ENCODE data around the gene RTN4RL1. TPM values are rescaled to one million over a fixed set of nuclear protein-coding genes. Genes with fewer than 3 reads are reported as not detected.

RTN4RL1 gene
- polyA plus RNA-seq, 1 donor: 1.00 TPM

DNA sequence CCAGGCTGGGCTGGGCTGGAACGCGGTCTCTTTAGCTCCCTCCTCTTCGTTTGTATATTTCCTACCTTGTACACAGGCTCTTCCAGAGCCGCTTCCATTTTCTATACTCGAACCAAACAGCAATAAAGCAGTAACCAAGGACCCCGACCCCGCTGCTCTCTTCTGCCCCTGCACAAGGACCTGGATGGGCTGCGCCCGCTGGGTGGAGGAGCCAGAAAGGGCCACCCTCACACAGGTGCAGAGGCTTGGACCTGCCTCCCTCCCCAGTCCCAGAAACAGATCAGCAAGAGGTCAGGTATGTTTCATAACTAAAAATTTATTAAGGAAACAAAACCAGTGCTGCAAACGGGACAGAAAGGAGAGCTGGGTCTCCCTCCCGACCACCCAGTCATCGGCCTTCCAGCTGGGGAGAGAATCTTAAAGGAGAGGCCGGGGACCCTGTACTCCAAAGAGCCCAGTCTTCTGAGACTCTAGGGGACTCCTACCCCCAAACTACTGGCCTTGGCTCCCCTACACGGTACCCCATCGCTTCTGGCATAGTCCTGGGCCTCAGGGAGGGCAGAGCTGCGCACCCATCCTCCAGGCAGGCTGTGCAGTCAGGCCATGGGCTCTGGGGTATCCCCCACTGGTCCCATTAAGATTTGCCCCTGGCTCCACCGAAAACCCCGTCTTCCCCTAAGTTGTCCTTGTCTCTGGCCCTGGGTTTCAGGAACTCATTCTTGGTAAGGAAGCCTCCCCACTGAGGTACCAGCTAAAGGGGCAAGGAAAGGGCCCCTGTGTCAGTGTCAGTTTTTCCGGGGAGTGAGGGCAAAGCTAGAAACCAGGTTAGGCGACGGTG lies 34.6 kb upstream of the RTN4RL1 start:
- DNase-seq: no peak

DNA sequence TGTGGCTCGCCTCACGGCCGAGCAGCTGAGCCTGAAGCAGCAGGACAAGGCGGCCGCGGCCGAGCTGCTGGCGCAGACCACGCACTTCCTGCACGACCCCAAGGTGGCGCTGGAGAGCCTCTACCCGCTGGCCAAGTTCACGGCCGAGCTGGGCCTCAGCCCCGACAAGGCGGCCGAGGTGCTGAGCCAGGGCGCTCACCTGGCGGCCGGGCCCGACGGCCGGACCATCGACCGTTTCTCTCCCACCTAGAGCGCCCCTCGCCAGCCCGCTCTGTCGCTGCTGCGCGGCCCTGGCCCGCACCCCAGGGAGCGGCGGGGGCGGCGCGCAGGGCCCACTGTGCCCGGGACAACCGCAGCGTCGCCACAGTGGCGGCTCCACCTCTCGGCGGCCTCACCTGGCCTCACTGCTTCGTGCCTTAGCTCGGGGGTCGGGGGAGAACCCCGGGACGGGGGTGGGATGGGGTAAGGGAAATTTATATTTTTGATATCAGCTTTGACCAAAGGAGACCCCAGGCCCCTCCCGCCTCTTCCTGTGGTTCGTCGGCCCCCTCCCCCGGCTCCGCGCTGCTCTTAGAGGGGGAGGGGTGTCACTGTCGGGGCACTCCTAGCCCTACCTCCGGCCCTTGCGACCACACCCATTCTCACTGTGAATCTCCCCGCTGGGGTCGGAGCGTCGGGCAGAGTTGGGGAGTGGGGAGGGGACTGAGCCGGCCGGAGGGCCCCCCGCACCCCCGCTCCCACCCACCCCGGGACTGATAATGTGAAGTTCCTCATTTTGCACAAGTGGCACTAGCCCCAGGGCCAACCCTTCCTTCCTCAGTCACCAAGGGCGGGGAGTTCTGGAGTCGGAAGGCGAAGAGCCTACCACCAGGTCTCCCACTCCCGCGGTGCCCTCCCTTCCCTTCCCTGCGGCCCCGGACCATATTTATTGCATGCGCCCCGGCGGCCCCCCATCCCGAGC lies 33.7 kb upstream of the RTN4RL1 start:
- DNase-seq: no peak

DNA sequence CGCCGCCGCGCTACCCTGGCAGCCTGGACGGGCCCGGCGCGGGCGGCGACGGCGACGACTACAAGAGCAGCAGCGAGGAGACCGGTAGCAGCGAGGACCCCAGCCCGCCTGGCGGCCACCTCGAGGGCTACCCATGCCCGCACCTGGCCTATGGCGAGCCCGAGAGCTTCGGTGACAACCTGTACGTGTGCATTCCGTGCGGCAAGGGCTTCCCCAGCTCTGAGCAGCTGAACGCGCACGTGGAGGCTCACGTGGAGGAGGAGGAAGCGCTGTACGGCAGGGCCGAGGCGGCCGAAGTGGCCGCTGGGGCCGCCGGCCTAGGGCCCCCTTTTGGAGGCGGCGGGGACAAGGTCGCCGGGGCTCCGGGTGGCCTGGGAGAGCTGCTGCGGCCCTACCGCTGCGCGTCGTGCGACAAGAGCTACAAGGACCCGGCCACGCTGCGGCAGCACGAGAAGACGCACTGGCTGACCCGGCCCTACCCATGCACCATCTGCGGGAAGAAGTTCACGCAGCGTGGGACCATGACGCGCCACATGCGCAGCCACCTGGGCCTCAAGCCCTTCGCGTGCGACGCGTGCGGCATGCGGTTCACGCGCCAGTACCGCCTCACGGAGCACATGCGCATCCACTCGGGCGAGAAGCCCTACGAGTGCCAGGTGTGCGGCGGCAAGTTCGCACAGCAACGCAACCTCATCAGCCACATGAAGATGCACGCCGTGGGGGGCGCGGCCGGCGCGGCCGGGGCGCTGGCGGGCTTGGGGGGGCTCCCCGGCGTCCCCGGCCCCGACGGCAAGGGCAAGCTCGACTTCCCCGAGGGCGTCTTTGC lies 32.8 kb upstream of the RTN4RL1 start:
- DNase-seq: no peak

DNA sequence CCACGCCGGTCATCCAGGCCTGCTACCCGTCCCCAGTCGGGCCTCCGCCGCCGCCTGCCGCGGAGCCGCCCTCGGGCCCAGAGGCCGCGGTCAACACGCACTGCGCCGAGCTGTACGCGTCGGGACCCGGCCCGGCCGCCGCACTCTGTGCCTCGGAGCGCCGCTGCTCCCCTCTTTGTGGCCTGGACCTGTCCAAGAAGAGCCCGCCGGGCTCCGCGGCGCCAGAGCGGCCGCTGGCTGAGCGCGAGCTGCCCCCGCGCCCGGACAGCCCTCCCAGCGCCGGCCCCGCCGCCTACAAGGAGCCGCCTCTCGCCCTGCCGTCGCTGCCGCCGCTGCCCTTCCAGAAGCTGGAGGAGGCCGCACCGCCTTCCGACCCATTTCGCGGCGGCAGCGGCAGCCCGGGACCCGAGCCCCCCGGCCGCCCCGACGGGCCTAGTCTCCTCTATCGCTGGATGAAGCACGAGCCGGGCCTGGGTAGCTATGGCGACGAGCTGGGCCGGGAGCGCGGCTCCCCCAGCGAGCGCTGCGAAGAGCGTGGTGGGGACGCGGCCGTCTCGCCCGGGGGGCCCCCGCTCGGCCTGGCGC lies 32.1 kb upstream of the RTN4RL1 start:
- DNase-seq: no peak

DNA sequence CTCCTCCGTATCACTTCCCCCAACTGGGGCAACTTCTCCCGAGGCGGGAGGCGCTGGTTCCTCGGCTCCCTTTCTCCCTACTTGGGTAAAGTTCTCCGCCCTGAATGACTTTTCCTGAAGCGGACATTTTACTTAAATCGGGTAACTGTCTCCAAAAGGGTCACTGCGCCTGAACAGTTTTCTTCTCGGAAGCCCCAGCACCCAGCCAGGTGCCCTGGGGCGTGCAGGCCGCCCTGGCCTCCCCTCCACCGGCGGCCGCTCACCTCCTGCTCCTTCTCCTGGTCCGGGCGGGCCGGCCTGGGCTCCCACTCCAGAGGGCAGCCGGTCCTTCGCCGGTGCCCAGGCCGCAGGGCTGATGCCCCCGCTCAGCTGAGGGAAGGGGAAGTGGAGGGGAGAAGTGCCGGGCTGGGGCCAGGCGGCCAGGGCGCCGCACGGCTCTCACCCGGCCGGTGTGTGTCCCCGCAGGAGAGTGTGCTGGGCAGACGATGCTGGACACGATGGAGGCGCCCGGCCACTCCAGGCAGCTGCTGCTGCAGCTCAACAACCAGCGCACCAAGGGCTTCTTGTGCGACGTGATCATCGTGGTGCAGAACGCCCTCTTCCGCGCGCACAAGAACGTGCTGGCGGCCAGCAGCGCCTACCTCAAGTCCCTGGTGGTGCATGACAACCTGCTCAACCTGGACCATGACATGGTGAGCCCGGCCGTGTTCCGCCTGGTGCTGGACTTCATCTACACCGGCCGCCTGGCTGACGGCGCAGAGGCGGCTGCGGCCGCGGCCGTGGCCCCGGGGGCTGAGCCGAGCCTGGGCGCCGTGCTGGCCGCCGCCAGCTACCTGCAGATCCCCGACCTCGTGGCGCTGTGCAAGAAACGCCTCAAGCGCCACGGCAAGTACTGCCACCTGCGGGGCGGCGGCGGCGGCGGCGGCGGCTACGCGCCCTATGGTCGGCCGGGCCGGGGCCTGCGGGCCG lies 31.4 kb upstream of the RTN4RL1 start:
- no peak for DNase-seq

DNA sequence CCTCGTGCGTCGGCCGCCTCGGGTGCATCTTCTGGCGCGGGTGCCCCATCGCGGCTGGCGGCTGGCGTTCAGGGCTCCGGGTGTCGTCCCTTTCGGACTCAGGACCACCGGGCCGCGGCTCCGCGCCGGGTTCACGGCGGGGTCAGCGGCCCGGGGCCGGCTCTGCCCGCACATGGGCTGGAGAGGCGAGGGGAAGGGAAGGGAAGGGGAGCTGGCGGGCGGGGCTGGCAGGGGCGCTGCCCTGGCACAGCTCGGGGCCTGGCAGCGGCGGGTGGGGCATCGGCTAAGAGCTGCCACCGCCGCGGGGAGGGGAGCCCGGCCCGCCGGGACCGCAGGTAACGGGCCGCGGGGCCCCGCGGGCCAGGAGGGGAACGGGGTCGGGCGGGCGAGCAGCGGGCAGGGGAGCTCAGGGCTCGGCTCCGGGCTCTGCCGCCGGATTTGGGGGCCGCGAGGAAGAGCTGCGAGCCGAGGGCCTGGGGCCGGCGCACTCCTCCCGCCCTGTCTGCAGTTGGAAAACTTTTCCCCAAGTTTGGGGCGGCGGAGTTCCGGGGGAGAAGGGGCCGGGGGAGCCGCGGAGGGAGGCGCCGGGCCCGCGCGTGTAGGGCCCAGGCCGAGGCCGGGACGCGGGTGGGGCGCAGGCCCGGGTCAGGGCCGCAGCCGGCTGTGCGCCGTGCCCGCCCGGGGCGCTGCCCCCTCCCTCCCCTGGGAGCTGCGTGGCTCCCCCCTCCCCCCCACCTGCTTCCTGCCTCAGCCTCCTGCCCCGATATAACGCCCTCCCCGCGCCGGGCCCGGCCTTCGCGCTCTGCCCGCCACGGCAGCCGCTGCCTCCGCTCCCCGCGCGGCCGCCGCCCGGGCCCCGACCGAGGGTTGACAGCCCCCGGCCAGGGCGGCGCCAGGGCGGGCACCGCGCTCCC lies 30.4 kb upstream of the RTN4RL1 start:
- no peak for DNase-seq

DNA sequence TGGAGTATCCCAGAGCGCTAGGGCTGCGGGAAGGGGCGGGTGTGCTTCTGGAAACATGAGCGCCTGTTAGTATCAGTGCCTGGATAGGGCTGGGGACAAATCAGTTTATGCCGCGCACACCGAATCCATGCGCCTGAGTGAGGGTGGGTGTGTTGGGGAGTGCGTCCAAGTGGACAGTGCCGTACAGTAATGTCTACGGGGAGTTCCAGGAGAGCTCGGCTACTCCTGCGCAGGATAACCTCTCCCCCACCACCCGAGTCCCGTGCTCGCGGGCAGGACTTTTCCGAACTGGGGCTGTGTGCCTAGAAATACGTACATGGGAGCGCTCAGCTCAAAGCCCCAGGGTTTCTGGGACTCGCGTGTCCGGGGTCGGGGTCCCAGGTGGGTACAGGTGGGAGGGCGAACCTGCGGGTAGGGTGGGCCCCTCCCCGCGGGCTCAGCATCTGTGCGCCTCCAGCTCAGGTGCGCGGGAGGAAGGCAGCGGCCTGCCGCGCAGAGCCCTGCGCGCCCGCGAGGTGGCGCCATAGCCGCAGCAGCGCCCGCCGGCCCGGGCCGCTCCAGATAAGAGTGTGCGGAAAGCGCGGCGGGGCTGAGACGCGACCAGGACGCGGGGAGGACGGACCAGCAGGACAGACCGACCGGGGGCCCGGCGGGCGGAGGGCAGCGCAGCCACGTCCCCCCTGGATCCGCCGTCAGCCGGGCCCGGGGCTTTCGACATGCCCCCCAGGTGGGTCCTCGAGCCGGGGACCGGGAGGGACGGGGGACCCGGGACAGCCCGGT lies 29.6 kb upstream of the RTN4RL1 start, which contains the start of gene HIC1:
HIC1 (plus strand) TSS at position 592 of the 780 bp plus-strand sequence. CDS start 1,588 bp downstream, outside the sequence.
- DNase-seq: no peak

DNA sequence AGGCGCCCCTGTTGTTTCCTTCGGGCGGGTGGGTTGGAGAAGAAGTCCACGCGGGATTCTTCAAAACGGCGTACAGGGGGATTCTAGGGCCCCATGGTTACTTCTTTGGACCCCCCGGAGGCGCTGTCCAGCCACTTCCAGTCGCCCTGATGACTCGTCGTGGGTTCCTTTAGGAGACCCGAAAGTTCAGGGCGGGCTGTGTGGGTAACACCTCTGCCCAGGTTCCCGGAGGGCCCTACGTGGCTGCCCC lies 29.1 kb upstream of the RTN4RL1 start:
- no peak for DNase-seq

DNA sequence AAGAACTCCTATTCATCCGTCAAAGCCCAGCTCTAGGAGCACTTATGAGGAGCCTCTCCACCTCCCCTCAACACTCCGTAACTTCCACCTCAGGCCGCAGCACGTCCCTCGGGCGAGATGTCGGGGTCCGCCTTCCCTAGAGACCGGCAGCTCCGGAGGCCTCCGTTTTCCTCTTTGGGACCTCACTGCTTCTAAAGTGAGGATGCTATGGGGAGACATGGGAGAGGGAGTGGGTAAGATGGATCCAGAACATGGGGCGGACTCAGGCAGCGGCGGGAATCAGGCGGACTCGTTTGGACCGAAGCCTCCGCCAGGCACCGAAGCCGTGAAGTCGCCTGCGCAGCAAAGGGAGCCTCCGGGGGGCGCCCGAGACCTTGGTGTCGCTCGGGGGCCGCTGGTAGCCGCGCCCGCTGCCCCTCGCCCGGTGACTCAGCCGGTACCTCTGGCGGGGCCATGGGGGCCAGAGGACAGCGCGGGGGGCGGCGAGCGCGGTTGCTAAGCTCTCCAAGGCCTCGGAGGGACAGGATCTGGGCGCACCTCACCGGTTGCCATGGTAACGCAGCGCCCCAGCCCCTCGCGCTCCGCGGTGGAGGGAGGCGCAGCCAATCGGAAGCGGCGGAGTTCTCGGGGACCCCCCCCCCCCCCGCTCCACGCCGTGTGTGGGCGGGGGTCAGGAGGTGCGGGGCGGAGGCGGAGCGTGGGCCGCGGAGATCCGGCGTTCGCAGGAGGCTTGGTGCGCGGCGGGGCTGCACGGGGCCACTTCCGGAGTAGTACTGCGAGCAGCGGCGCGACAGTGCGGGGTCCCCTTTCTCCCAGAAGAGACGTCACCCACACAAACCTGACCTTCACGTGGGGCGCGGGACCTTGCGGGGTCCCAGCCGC lies 28.5 kb upstream of the RTN4RL1 start:
- no peak for DNase-seq

DNA sequence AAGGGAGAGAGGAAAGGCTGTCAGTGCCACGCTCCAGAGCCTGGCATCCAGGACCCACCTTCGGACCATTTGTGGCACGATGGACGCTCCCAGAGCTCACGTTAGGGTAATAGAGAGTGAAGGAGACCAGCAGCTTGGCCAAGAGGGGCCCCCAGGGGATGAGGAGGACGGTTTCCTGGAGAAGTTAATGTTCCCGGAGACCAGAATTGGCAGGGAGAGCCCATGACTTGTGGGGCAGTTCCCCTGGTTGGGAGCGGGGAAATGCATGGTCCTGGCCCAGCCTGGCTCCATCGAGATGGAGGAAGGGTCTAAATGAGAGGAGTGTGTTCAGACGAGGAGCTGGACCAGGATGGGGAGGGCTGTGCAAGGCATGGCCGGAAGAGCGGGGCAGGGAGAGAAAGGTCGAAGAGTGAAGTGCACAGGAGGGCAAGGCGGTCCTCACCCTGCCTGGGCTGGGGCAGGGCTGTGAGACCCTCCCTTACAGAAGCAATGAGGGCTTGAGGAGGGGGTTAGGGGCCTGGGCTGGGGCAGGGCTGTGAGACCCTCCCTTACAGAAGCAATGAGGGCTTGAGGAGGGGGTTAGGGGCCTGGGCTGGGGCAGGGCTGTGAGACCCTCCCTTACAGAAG lies 26.9 kb upstream of the RTN4RL1 start:
- no peak for DNase-seq

DNA sequence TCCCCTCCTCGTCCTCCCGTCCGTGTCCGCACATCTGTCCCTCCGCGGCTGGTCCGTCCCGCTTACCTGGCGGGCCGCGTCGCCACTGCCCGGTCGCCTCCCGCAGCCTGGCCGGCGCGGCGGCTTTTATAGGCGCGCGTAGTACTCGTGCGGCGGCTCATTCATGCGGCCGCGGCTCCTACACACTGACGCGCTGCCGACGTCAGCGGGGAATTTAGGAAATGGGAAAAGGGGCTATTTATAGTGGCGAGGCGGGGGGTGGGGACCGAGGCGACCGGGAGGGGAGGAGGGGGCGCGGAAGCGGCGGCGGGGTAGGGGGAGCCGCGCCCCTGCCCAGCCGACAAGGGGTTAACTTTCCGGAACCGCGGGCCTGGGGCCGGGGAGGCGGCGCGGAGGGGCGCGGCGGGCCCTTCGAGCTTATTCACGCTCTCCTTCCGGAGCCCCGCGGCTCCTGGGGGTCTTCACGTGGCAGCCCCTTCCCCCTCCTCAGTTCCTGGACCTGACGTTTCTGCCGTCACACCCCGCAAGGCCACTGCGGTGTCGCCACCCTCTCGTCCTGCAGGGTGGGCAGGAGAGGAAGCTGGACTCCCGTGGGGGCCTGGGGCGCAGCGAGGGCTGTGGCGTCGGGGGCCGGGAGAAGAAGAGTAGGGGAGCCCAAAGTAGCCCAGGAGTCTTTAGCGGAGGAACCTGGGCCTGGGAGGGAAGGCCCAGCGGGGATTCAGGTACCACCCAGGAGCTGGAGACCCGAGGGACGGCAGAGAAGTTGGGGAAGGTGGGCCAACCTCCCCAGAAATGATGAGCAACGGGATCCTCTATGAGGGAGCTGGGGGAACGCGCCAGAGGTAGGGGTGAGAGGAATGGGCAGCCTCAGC lies 26.2 kb upstream of the RTN4RL1 start:
- DNase-seq: no peak

DNA sequence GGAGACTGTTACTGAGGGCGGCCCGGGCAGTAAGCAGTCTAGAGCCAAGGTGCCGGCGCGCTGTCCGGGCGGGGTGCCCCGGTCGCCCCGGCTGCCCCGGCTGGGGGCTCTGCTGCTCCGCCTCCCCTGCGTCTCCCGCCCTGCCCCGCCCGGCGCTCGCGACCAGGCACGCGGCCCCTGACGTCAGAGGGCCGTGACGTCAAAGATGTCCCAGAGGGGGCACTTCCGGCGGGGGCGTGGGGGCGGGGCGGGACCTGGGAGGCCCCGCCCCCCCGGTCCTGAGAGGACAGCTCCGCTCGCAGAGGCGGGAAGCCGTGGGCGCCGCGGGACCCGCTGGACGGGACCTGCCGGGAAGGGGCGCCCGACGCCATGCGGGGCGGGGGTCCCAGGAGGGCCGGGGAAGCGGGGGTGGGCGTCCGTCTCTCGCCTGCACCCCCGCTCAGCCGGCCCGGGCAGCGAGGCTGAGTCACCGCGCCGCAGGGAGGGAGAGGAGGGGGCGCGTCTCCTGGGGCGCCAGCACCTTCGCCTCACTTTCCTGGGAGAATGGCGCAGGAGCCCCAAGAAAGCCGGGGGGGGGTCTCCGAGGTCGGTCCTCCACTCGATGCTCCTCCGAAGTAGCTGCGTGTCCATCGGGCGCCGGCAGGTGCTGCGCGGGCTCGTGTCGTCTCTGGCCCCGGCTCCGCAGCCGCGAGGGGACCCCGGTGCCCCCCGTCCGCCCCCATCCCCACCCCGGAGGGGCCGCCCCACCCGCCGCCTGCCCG lies 25.3 kb upstream of the RTN4RL1 start:
- no peak for DNase-seq

DNA sequence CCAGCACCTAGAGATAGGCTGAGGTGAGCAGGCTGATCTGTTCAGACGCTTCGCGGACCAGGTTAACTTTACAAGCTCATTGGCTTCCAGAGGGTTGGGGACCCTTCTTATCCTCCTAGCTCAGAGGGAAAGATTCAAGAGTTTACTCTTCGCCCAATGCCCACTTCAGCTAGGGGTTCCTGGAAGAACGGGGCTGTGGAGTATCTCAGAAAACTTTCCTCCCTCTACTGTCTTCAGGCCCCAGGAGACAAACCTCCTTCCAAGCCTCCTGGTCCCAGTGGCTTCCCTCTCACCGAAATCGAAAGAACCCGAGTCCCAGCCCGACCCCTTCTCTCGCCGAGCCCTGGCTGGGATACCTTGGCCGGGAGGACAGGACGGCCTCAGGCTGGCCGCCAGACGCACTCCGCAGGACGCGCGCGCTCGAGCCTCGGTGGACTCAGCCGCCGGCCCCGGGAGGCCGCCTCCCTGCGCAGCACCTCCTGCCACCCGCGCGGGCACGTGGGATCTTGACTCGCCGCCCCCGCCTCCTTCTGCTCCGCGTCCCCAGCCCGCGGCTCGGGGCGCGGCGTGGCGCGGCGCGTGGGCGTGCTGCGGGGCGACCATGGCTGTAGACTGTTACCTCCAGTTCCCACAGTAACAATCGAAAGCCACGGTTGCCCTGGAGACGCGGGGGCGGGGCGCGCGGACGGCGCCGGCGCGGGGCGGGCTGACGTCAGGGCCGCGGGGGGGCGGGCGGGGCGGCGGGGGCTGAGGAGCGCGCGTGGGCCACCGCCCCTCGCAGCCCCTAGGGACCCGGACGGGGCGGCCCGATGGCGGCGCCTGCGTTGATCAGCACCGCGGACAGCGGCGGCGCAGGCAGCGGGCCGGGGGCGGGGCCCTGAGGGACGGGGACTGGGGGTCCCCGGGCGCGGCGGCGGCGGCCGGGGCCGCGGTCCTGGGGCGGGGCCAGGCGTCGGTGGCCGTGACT lies 24.5 kb upstream of the RTN4RL1 start:
- peak; percentile 79 for DNase-seq

DNA sequence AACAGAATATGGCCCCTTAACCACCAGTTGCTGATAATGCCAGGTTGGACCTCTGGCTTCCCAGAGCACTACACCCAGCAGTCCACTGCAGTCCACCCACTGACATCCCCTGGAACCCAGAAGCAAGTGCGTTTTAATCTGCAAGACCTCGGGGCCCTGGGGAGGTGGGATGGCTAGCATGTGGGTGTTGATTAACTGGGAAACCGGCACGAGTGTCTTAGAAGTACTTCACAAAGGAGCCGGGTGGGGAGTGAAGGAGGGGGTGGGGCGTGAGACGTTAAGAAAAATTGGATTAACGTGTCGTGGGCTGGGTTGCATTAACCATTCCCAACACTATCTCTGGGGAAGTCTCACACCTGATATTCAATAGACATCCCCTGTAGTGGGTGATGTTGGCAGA lies 23.7 kb upstream of the RTN4RL1 start:
- no peak for DNase-seq

All from left kidney (tissue), 2 donors.